Renal cortex interstitium (tissue), 15 donors: ENCODE results near the gene ANO1. TPM values are rescaled to one million over a fixed set of nuclear protein-coding genes. Genes with fewer than 3 reads are reported as not detected.
"Not testable (repeated sequence)": the region's sequence is repeated elsewhere in the genome, so short reads cannot be mapped to it uniquely, and the experiment has no call there.

Experiments used
- DNase-seq, 11 donors: peaks; one replicate each; pipeline ENCODE4 v3.0.0-alpha.2; 2013; ENCODE audit warnings: low read depth in 9 of 11, low spot score in 4 of 11; ENCODE audit errors: extremely low read depth in 1 of 11
- long read RNA-seq, 16 experiments: transcript quantifications; one replicate each; lab custom pipeline, GENCODE V29; 2026
- polyA plus RNA-seq, 3 donors: library from polyadenylated mRNA; unstranded; fragments of 120-200 nt; gene quantifications; one replicate each; pipeline ENCODE4 v1.2.1, GENCODE V29; 2013; ENCODE audit not compliant: insufficient read length in 3 of 3

ANO1 gene
- 10 to 100 TPM; 13.3 to 17.3 (median 16.7) TPM for polyA plus RNA-seq
- long read RNA-seq, donor 1 = 0 reads
- long read RNA-seq, donor 2 = 0 reads
- long read RNA-seq, donor 3, partial matches to known transcripts = 10 of 10 reads
- long read RNA-seq, donor 3, other reads (novel, unspliced or antisense) = 0 of 10 reads
- long read RNA-seq, donor 4 = 0 reads
- long read RNA-seq, donor 5 = 0 reads
- long read RNA-seq, donor 6 = 0 reads
- long read RNA-seq, donor 7, partial matches to known transcripts = 6 of 6 reads
- long read RNA-seq, donor 7, other reads (novel, unspliced or antisense) = 0 of 6 reads
- long read RNA-seq, donor 8 = 0 reads
- long read RNA-seq, donor 9 = 0 reads
- long read RNA-seq, donor 10, partial matches to known transcripts = 7 of 7 reads
- long read RNA-seq, donor 10, other reads (novel, unspliced or antisense) = 0 of 7 reads
- long read RNA-seq, donor 11, partial matches to known transcripts = 8 of 8 reads
- long read RNA-seq, donor 11, other reads (novel, unspliced or antisense) = 0 of 8 reads
- long read RNA-seq, donor 12, partial matches to known transcripts = 11 of 11 reads
- long read RNA-seq, donor 12, other reads (novel, unspliced or antisense) = 0 of 11 reads
- long read RNA-seq, donor 13 = 0 reads
- long read RNA-seq, donor 14 = 0 reads
- long read RNA-seq, donor 15 = 0 reads
- long read RNA-seq, donor 16, partial matches to known transcripts = 6 of 6 reads
- long read RNA-seq, donor 16, other reads (novel, unspliced or antisense) = 0 of 6 reads

- DNase-seq = no peak
Measured at GRCh38 chr11:70078095-70078780, at the start of gene ANO1. TSS of gene ANO1 (plus strand) at chr11:70078317. CDS start at chr11:70078607, 290 bp downstream.

GRCh38 chr11:70029115-70029860 is 48.8 kb upstream of the ANO1 start:
- DNase-seq = no peak

- DNase-seq = no peak
Measured at GRCh38 chr11:70029861-70030380, 48.2 kb upstream of the ANO1 start.

- no peak for DNase-seq
Measured at GRCh38 chr11:70030412-70030811, 47.7 kb upstream of the ANO1 start.

- DNase-seq = no peak
Measured at GRCh38 chr11:70031631-70032469, 46.3 kb upstream of the ANO1 start.

- DNase-seq = no peak
Measured at GRCh38 chr11:70032470-70032795, 45.7 kb upstream of the ANO1 start.

GRCh38 chr11:70032943-70033710 is 45.0 kb upstream of the ANO1 start:
- DNase-seq = no peak

GRCh38 chr11:70033711-70034070 is 44.4 kb upstream of the ANO1 start:
- DNase-seq = no peak

- no peak for DNase-seq
Measured at GRCh38 chr11:70034740-70035365, 43.3 kb upstream of the ANO1 start.

- DNase-seq = not testable (repeated sequence)
Measured at GRCh38 chr11:70035665-70036064, 42.5 kb upstream of the ANO1 start.

- no peak for DNase-seq
Measured at GRCh38 chr11:70036971-70037882, 40.9 kb upstream of the ANO1 start.

GRCh38 chr11:70038034-70038834 is 39.9 kb upstream of the ANO1 start:
- no peak for DNase-seq

- no peak for DNase-seq
Measured at GRCh38 chr11:70040452-70040851, 37.7 kb upstream of the ANO1 start.

- no peak for DNase-seq
Measured at GRCh38 chr11:70040869-70041501, 37.1 kb upstream of the ANO1 start.

GRCh38 chr11:70043482-70043881 is 34.6 kb upstream of the ANO1 start:
- no peak for DNase-seq
